Parathyroid adenoma (tissue), 2 donors: Measurements from ENCODE around the gene CKMT2.

ENCODE experiments used
- H2AFZ ChIP-seq: fragments of 300-600 bp; sonication (generic); one replicate; pipeline ENCODE4 v1.7.0; 2017; ENCODE audit warnings: antibody characterized with exemption, mild to moderate bottlenecking
- H3K27ac ChIP-seq: fragments of 300-600 bp; sonication (generic); one replicate; pipeline ENCODE4 v1.7.0; 2017
- H3K27me3 ChIP-seq: fragments of 300-600 bp; sonication (generic); one replicate; pipeline ENCODE4 v1.7.0; 2017; ENCODE audit warnings: low read length; ENCODE audit not compliant: control insufficient read depth, insufficient read depth
- H3K36me3 ChIP-seq: fragments of 300-600 bp; sonication (generic); one replicate; pipeline ENCODE4 v1.7.0; 2017; ENCODE audit warnings: low read length; ENCODE audit not compliant: control insufficient read depth, insufficient read depth
- H3K4me1 ChIP-seq: fragments of 300-600 bp; sonication (generic); one replicate; pipeline ENCODE4 v1.7.0; 2017; ENCODE audit warnings: control low read depth
- H3K4me2 ChIP-seq: fragments of 300-600 bp; sonication (generic); one replicate; pipeline ENCODE4 v1.7.0; 2017; ENCODE audit warnings: low read length
- H3K4me3 ChIP-seq: fragments of 300-600 bp; sonication (generic); one replicate; pipeline ENCODE4 v1.7.0; 2017; ENCODE audit warnings: low read depth, low read length
- H3K79me2 ChIP-seq: fragments of 300-600 bp; sonication (generic); one replicate; pipeline ENCODE4 v1.7.0; 2017; ENCODE audit warnings: control low read depth
- H3K9ac ChIP-seq: fragments of 300-600 bp; sonication (generic); one replicate; pipeline ENCODE4 v1.7.0; 2017; ENCODE audit warnings: mild to moderate bottlenecking
- H3K9me3 ChIP-seq: fragments of 300-600 bp; sonication (generic); one replicate; pipeline ENCODE4 v1.7.0; 2017; ENCODE audit warnings: low read length; ENCODE audit not compliant: control insufficient read depth
- TF ChIP-seq, protein P1 (sequence below): fragments of 300-600 bp; sonication (generic); IDR thresholded peaks from one replicate; pipeline ENCODE4 v1.7.0; 2017; ENCODE audit warnings: antibody characterized with exemption, mild to moderate bottlenecking
- donor health status: primary hyperparathyroidism.

The CKMT2 gene

DNA sequence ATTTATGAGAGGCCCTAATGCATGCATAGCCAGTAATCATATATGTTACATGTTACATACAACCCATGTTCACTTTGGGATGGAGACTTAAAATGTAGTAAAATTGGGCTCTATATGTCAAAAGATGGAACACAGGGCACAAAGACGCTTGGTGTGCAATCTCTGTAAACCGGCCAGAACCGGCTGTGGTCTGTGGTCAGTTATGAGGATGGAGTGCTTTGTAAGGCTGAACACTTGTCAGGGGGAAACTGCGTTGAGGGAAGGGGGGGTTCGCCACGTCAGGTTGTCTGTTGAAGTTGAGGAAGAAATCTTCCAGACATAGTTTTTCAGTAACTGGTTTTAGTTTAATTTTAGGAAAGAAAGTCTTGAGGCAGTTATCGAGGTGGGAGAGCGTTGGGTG, 2.7 kb upstream of the CKMT2 start:
- Histone ChIP-seq H3K9ac (no peak overlapping the region), H3K36me3 (no peaks in the 10 kb centered on the region), H3K9me3 (no peaks in the 10 kb centered on the region), H2AFZ (no peak overlapping the region), H3K27me3 (no peaks in the 10 kb centered on the region), H3K4me2 (no peak overlapping the region), H3K27ac (no peak overlapping the region), H3K4me3 (no peak overlapping the region), H3K79me2 (no peaks in the 10 kb centered on the region), H3K4me1 (no peaks in the 10 kb centered on the region)
- TF ChIP-seq, protein P1, sequence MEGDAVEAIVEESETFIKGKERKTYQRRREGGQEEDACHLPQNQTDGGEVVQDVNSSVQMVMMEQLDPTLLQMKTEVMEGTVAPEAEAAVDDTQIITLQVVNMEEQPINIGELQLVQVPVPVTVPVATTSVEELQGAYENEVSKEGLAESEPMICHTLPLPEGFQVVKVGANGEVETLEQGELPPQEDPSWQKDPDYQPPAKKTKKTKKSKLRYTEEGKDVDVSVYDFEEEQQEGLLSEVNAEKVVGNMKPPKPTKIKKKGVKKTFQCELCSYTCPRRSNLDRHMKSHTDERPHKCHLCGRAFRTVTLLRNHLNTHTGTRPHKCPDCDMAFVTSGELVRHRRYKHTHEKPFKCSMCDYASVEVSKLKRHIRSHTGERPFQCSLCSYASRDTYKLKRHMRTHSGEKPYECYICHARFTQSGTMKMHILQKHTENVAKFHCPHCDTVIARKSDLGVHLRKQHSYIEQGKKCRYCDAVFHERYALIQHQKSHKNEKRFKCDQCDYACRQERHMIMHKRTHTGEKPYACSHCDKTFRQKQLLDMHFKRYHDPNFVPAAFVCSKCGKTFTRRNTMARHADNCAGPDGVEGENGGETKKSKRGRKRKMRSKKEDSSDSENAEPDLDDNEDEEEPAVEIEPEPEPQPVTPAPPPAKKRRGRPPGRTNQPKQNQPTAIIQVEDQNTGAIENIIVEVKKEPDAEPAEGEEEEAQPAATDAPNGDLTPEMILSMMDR: no peak

DNA sequence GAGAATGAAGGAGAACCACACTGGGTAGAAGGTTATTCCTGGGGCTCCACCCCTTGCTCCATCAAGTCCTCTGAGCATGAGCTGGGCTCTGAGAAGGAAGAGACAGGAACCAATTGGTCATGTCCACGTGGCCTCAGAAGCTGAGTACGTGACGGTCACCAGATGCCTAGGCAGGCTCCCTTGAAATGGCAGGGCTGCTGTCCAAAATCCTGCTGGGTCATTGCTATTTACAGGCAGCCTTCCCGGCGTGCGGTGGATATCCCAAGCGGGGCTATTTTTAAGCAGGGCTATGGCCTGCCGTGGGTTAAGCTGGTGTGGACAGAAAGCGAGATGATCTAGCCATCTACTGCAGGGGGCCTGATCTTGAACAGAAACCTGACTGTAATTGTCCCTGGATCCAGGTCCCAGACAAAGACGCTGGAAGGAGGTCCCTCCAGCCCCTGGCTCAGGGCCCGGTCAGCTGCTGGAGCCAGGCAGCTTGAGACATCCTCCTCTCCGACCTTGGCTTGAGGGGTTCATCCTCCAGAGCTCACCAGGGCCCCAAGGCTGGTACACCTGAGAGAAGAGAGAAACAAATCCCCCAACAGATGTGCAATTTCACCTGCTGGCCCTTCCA, 550 bp upstream of the CKMT2 start:
- Histone ChIP-seq H3K4me2 (peak overlapping the region; percentile 58), H3K79me2 (no peaks in the 10 kb centered on the region), H3K27ac (peak overlapping the region; percentile 58), H2AFZ (peak overlapping the region; percentile 95), H3K9ac (no peak overlapping the region), H3K9me3 (no peaks in the 10 kb centered on the region), H3K27me3 (no peaks in the 10 kb centered on the region), H3K4me3 (peak overlapping the region; percentile 52), H3K36me3 (no peaks in the 10 kb centered on the region), H3K4me1 (no peaks in the 10 kb centered on the region)
- TF ChIP-seq, protein P1: no peak

DNA sequence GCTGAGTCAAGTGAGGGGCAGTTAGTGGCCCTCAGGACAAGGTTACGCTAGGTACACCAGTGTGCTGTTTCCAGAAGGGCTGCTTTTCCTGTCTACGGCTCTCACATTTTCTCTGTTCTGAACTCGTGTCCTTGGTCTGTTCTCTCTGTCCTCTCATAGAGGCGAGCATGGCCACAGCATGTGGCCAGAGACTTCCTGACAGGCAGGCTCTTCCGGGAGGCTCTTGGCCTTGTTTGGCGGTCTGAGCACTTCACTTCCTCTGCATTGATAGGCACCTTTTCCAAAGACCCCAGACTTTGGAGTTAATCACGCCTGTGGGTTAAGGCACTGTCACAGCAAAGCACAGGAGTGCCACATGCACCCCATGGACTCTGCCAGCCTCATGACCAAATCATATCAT, 1.2 kb downstream of the CKMT2 start:
- H3K9ac ChIP-seq: no peak overlapping the region
- H3K27me3 ChIP-seq: no peaks in the 10 kb centered on the region
- TF ChIP-seq, protein P1: no peak
- no peaks in the 10 kb centered on the region for H3K4me1 ChIP-seq
- no peak overlapping the region for H3K27ac ChIP-seq
- peak overlapping the region; percentile 12 for H2AFZ ChIP-seq
- H3K9me3 ChIP-seq: no peaks in the 10 kb centered on the region
- no peaks in the 10 kb centered on the region for H3K36me3 ChIP-seq
- peak overlapping the region; percentile 58 for H3K4me2 ChIP-seq
- H3K4me3 ChIP-seq: peak overlapping the region; percentile 52
- peaks cover 3% of the 10 kb centered on the region for H3K79me2 ChIP-seq

DNA sequence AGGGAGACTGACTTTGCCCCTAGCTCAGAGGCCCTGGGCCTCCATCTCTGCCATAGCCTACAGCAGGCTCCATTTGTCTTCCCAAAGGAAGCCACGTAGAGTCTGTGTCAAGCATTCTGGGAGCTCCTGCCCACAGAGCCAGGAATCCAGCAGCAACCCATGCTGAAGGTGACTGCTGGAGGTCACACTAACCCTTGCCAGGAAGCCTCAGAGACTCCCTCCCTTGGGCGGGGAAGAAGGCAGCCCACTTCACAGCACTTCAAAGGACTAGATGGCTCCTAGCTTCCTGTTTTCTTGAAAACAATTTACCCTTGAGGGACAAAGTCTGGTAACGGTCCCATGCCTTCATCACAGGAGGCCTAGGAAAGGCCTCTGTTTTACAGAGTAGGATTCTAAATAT, 1.7 kb downstream of the CKMT2 start:
- H3K4me3 ChIP-seq: peak overlapping the region; percentile 13
- H3K4me2 ChIP-seq: peak overlapping the region; percentile 58
- no peaks in the 10 kb centered on the region for H3K27me3 ChIP-seq
- no peaks in the 10 kb centered on the region for H3K9me3 ChIP-seq
- peaks cover 3% of the 10 kb centered on the region for H3K79me2 ChIP-seq
- TF ChIP-seq, protein P1: no peak
- no peak overlapping the region for H2AFZ ChIP-seq
- no peaks in the 10 kb centered on the region for H3K4me1 ChIP-seq
- H3K36me3 ChIP-seq: no peaks in the 10 kb centered on the region
- H3K9ac ChIP-seq: no peak overlapping the region
- no peak overlapping the region for H3K27ac ChIP-seq
